GM21528 (cell line): ENCODE measurements around the gene STRN3.
"Not testable (repeated sequence)": the region's sequence is repeated elsewhere in the genome, so short reads cannot be mapped to it uniquely, and the experiment has no call there.

Source experiments
- ATAC-seq: cut with Tn5 transposase; IDR thresholded peaks from one replicate; pipeline ENCODE4 v1.9.1; 2021; ENCODE audit warnings: mild to moderate bottlenecking, moderate library complexity; ENCODE audit not compliant: unreplicated experiment, low FRiP score

Gene STRN3

GRCh38 chr14:30925254-30925653 lies 100.9 kb downstream of the STRN3 start:
- ATAC-seq, result no peak

DNA sequence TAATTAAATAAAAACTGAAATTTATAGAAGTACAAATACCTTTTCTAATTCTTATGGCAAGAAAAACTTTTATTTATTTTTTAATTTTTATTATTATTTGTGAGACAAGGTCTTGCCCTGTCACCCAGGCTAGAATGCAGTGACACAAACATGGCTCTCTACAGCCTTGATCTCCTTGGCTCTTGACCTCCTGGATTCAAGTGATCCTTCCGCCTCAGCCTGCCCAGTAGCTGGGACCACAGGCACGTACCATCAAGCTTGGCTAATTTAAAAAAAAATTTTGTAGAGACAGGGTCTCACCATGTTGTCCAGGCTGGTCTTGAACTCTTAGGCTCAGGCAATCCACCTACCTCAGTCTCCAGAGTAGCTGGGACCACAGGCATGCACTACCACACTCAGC lies 104.4 kb downstream of the STRN3 start:
- ATAC-seq, result no peak

DNA sequence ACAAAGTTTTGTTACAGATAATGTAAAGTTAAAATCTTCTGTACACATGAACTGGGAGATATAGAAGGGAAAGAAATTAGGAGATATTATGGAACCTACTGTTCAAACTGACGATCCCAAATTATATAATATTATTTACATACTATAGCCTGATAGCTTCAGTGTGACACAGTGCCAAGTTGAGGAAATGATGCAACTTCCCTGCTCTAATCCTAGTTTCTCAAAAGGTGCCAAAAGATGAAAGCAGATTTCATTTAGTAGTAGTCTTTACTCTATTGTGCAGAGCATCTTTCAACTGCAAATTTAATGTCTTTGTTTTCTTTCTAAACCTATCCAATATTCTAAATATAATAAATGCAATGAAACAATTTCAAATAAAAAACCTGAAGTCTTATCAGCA lies 104.9 kb downstream of the STRN3 start:
- ATAC-seq, result no peak

- no peak for ATAC-seq
Measured at GRCh38 chr14:30915596-30915995, 110.6 kb downstream of the STRN3 start.

DNA sequence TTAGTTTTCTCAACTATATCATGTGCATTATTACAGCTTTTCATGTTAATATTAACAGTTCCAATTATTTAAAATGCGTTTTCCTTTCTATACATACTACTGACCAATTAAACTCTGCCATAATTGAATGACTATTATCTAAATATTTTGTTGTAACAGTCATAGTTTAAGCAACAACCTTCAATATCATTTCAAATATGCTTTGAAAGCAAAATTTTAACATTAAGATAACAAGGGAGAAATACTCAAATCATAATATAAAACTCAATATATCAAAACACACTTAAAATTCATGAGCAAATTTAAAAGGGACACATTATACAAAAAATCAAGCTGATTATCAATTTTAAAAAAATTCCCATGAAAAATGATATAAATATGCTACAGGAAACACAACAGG lies 111.4 kb downstream of the STRN3 start:
- no peak for ATAC-seq

DNA sequence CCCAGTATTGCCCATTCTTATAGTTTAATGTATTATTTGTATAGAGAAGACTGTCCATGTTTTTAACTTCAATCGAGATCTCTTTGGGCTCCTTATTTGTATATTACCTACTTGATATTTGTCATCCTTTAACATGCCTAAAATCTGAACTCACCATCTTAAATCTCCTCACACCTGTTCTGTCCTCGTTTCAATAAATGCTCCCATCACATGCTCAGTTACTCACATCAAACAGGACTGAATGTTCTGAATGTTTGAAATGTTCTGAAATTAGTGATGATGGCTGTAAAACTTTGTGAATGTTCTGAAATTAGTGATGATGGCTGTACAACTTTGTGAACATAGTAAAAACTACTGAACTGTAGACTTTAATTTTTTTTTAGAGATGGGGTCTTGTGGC lies 117.4 kb downstream of the STRN3 start:
- ATAC-seq, result no peak

DNA sequence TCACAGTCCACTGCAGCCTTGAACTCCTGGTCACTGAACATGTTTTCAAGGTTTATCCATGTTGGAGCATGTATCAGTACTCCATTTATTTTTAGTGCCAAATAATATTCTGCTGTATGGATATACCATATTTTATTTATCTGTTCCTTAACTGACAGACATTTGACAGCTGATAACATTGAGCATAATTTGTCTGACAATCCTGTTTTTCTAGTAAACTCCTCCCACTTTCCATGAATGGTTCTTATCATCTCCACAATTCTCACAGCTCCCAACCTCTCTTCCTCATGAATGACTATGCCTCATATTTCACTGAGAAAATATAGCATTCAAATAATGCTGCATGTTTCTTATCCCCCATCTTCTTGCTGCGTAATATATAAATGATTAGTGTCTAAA lies 118.5 kb downstream of the STRN3 start:
- ATAC-seq, result no peak

GRCh38 chr14:30906752-30907658 lies 119.2 kb downstream of the STRN3 start:
- no peak for ATAC-seq

DNA sequence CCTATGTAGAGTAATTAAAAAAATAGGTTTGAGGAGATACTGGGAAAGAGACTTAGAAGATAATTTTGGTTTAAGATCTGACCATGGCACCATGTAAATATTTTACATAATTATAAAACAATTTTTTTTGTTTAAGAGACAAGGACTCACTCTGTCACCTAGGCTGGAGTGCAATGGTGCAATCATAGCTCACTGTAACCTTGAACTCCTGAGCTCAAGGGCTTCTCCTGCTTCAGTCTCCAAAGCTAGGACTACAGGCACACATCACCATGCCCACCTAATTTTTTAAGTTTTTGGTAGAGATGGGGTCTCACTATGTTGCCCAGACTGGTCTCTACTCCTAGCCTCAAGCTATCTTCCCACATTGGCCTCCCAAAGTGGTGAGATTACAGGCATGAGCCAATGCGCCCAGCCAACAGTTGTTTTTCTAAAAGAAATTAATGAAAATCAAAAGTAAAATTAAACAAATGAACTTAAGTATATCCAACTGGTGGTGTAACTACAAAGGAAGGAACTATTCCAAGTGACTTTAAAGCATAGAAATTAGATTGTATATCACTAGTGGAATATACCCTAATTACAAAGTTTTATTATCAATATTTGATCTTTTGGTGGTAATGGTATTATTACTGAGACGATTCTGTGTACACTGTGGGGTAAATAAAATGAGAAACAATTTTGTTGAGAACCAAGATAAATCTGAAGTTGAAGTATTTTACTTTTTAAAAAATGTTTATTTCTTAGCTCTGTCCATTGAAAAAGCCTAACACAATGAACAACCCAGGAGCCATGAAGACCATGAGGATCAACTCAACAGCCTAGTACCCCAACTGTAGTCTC lies 122.7 kb downstream of the STRN3 start:
- no peak for ATAC-seq

GRCh38 chr14:30897121-30897520 lies 129.1 kb downstream of the STRN3 start:
- not testable (repeated sequence) for ATAC-seq

DNA sequence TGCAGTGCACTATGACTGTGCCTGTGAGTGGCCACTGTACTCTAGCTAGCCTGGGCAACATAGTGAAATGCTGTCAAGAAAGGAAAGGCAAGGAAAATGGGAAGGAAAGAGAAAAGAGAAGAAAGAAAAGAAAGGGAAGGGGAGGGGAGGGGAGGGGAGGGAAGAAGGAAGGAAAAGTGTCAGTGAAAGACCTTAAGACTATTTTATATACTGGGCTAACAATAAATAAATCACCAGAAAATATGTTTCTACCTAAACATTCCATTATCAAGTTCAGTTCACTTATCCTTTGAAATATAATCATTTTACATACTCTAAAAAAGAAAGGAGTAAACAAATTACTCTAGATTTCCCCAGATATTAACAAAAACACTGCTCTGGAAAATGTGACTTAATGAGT lies 129.7 kb downstream of the STRN3 start:
- ATAC-seq, result no peak

GRCh38 chr14:30894923-30895515 lies 131.2 kb downstream of the STRN3 start:
- ATAC-seq, result no peak

- ATAC-seq, result no peak
Measured at GRCh38 chr14:30893819-30894218, 132.4 kb downstream of the STRN3 start.

DNA sequence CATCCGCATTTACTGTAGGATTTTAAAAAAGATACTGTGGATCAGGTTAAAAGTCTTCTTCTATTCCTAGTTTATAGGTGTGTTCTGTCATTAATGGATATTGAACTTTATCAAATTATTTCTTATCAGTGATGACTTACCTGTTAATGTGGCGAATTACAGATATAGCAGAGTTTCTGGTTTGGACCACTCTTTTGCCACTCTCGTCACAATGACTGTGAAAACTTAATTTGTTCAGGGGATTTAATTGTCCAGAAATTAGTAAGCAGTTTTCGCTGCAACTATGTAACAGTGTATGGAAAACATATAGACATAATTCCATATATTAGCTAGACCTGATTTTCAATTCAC lies 137.0 kb downstream of the STRN3 start:
- ATAC-seq, result no peak

DNA sequence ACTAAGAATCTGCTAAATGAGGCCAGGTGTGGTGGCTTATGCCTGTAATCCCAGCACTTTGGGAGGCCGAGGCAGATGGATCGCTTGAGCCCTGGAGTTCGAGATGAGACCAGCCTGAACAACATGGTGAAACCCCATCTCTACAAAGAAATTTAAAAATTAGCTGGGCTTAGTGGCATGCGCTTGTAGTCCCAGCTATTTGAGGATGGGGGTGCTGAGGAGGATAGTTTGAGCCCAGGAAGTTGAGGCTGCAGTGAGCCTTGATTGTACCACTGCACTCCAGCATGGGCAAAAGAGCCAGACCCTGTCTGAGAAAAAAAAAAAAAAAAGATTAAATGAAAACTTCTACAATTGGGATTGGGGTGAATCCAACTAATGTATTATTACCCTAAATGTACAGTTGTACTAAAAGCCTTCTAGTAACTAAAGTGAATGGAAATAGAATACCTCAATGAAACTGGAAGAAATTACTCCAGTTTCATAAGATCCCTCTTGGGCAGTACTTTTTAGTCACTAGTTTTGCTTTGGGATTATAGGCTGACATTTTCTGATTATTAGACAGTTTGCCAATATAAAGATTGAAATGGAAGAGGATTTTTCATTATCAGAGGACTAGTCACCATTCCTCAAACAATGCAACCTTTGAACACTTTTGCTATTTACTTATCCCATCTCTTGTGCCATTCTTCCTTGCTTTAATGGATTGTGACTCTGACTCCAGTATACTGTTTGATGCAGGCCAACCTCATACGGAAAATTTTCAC lies 137.5 kb downstream of the STRN3 start:
- no peak for ATAC-seq

GRCh38 chr14:30885840-30886740 lies 140.1 kb downstream of the STRN3 start:
- no peak for ATAC-seq

DNA sequence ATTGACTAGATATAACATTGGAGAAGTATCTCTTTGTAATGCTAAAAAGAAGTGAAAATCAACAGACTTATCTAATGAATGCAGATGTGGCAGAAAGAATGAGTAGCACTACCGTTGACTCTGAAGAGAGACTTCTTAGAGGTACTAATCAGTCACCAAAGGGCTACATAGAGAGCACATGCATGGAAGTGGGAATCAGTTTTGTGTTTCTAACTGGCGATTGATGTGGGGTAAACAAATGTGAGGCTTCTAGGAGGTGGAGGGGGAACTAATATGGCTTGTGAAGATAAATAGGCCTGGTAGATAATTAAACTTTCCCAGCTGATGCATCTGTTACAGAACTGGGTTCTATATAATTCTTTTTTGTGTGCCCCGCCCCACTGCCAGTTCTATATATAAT lies 141.3 kb downstream of the STRN3 start:
- no peak for ATAC-seq

GRCh38 chr14:30883508-30884294 lies 142.5 kb downstream of the STRN3 start:
- ATAC-seq, result no peak

- ATAC-seq, result no peak
Measured at GRCh38 chr14:30882431-30882830, 143.7 kb downstream of the STRN3 start.
